Stimulated activated CD8-positive, alpha-beta memory T cell treated with anti-CD3 and anti-CD28 coated beads, Interleukin-12 subunit alpha, Interleukin-12 subunit beta, amount 100 ng/mL, for 1 hour (primary cell): Measurements from ENCODE around the gene MYO10.
"Not testable (repeated sequence)": the region's sequence is repeated elsewhere in the genome, so short reads cannot be mapped to it uniquely, and the experiment has no call there.

Experiments
- DNase-seq: peaks from one replicate; pipeline ENCODE4 v3.0.0-alpha.2; 2020; ENCODE audit warnings: low read depth

Gene MYO10

GRCh38 chr5:16784088-16784487 lies 152.0 kb downstream of the MYO10 start:
- no peak for DNase-seq

- no peak for DNase-seq
These were observed 154.1 kb downstream of the MYO10 start for GRCh38 chr5:16781828-16782626.

DNA sequence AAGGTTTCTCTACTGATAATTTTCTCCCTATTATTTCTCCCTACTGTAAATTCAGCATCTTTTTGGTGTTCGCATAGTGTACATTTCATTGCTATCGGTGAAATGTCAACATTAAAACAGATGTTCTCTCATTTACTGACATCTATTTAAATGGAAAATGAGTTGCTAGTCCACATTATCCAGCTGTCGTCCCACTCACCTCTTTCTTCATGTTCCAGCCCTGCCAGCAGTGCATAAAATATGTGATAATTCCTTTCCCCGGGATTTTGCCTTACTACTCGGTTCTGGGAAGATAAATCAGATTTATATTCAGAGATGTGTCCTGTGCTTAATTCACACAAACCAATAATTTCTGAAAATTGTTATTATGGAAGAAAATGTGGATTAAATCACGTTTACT lies 155.8 kb downstream of the MYO10 start:
- no peak for DNase-seq

GRCh38 chr5:16777432-16777831 lies 158.7 kb downstream of the MYO10 start:
- no peak for DNase-seq

GRCh38 chr5:16776611-16777251 lies 159.4 kb downstream of the MYO10 start:
- DNase-seq = no peak

- DNase-seq = no peak
These were observed 161.3 kb downstream of the MYO10 start for GRCh38 chr5:16774806-16775205.

- DNase-seq = no peak
These were observed 162.1 kb downstream of the MYO10 start for GRCh38 chr5:16773991-16774390.

DNA sequence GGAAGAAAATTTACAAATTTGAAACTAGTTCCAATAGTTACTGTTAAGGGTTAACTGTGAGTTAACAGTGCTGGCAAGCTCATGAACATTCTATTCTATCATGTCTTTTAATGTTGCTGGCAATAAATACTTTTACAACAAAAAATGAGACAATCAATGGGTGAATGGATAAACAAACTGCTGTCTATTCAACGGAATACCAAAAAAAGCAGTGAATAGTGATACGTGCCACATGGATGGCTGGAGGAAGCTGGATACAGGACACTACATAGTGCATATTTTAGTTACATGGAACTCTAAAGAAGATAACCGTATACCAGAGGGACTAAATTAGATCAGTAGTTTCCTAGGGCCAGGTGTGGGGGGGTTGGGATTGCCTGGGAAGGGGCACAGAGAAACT lies 163.5 kb downstream of the MYO10 start:
- DNase-seq = no peak

DNA sequence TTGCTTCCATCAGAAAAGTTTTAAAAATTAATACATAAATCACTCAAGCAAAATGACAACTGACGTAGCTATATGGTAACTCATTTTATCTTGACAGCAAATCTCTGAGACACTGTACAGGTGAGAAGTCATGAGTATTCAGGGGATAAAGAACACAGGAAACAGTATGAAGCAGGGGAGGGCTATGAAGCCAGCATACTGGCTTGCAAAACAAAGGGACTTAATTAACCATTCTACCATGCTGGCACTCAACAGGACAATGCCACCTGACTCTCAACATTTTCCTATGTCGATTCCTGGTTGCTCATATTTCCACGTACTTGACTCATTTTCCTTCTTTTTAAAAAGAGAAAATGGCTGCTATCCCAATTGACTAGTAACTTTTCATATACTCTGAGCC lies 167.9 kb downstream of the MYO10 start:
- DNase-seq = no peak

- DNase-seq = no peak
These were observed 172.9 kb downstream of the MYO10 start for GRCh38 chr5:16763211-16763610.

DNA sequence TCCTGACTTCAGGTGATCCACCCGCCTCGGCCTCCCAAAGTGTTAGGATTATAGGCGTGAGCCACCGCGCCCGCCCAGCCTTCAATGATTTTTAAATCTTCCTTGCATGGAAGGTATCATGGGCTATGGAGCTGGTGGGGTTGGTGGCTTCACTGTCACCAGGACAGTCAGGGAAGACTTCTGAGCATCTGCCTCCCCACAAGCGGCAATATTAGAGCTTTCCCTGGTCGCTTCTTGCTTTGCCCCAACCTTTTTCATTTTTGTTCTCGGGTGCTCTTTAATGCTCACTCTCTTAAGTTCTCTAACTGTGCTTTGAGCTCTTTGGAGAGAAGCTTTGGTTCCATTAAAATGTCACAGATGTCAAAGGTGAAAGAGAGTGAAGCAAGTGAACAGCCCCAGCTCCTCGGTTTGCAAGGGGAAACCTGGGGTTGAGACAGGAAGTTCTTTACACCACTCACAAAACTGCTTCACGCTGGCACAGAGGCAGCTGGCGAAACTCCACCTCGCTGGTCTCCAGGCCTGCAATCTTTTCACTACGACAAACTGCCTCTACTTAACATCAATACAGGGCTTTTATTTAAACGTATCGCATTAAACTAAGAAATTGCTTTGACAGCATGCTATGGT lies 176.8 kb downstream of the MYO10 start:
- no peak for DNase-seq

GRCh38 chr5:16757989-16758501 lies 178.0 kb downstream of the MYO10 start:
- DNase-seq = no peak

- not testable (repeated sequence) for DNase-seq
These were observed 178.5 kb downstream of the MYO10 start for GRCh38 chr5:16757577-16757976.

- no peak for DNase-seq
These were observed 178.9 kb downstream of the MYO10 start for GRCh38 chr5:16757146-16757545.

DNA sequence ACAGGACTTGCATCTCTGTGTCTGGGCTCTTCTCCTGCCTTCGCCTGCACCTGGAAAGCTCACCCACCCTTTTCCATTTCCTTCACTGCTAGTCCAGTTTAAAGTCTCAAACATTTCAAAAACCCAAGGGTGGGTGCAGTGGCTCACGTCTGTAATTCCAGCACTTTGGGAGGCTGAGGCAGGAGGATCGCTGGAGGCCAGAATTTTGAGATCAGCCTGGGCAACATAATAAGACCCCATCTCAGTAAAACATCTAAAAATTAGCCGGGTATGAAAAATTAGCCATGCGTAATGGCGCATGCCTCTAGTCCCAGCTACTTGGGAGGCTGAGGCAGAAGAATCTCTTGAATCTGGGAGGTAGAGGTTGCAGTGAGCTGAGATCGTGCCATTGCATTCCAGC lies 179.4 kb downstream of the MYO10 start:
- no peak for DNase-seq

GRCh38 chr5:16755641-16756040 lies 180.4 kb downstream of the MYO10 start:
- DNase-seq = no peak

- no peak for DNase-seq
These were observed 181.5 kb downstream of the MYO10 start for GRCh38 chr5:16754601-16755000.

DNA sequence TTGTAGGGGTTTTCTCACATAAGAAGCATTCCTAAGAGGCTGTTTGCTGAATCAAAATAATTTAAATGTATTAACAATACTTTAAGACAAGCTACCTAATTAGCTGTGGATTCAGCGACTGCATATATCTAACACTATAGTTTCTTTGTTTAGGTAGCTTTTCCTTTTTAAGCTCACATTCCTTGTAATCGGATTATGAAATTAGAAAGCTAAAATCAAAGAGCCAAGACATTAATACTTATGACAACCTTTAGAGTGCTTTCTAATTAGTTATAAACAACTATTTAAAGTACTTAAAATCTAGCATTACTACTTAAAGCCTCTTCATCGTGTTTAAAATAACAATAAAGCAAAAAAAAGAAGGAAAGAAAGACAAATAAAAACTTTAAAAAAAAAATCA lies 182.0 kb downstream of the MYO10 start:
- DNase-seq = no peak

DNA sequence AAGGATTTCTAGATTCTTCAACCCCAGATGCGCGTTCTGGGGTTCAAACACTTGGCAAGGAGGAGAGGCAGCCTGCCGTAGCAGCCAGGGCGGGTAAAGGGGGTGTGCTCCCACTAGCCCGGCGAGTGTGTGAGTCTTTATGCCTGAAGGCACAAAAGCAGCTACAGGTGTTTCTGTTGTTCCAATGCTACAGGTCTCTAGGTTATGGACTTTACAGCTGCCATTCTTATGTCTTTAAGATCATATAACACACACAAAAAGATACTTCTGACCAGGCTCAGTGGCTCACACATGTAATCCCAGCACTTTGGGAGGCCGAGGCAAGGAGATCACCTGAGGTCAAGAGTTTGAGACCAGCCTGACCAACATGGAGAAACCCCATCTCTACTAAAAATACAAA lies 185.6 kb downstream of the MYO10 start:
- no peak for DNase-seq

DNA sequence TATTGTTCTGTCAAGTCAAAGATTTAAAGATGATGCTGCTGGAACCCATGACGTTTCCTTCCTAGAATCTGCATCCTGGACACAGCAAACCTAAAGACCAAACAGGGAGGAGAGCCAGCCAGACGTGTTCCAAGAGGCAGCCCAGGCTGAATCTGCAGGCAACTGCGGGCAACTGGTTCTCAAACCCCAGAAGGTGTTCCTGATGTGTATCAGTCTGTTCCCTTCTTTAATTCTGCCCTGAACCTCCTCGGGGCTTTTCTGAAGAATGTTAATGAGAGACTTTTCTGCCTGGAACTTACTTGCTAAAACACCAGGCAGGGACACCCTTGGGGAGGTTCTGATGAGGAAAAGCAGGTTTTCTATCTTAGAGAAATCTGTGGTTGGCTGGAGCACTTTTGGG lies 186.5 kb downstream of the MYO10 start:
- no peak for DNase-seq

DNA sequence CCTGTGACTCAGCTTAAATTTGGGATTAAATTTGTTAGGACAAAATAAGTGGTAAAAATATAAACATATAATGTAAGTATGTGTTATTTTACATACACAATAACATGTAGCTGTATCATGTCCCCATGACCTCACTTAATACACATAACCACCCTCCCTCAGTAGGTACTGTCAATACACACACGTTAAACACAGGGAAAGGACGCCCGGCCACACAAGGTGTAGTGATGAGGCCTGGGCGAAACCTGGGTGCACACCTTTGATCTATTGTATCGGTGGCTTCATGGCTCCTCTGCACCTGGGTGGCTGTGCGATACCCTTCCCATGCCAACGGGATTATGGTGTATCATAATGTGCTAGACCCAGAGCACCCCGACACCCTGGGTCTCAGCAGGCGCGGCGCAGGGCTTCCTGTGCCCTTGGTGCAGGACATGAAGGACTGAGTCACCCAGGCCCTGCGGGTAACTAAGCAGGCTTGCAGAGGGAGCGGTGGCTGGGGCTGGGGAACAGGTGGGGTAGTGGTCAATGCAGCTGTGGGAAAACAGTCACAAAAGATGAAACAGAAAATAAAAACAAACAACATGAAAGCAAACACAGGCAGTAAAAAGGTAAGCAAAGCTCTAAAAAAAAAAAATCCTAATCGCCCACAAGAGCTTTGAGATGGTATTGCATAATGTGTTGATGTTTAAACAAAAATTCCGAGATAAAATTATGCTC lies 191.8 kb downstream of the MYO10 start:
- DNase-seq = no peak

- DNase-seq = no peak
These were observed 193.2 kb downstream of the MYO10 start for GRCh38 chr5:16742938-16743337.
